Measurements from ENCODE around the gene ERCC6L.

Gene ERCC6L

GRCh38 chrX:72238721-72239475 is at the start of gene ERCC6L:
ERCC6L (minus strand) TSS chrX:72239027; CDS start chrX:72238911, 116 bp downstream.
- no peak for TF ChIP-seq CTCF (conservative IDR thresholded peaks at IDR 0.05; ENCODE audit: control insufficient read depth, insufficient read depth, low read depth, low read length)
- DNase-seq (ENCODE audit: low read depth): peak; percentile 82
- peak within 1 kb of the TSS; percentile 65 for H3K4me3 ChIP-seq (ENCODE audit: control insufficient read depth, low read depth, low read length)

GRCh38 chrX:72282302-72282701 is 43.5 kb upstream of the ERCC6L start:
- TF ChIP-seq CTCF (conservative IDR thresholded peaks at IDR 0.05; ENCODE audit: control insufficient read depth, insufficient read depth, low read depth, low read length): no peak
- H3K4me3 ChIP-seq (ENCODE audit: control insufficient read depth, low read depth, low read length): no peak overlapping the region
- DNase-seq (ENCODE audit: low read depth): no peak

- no peak overlapping the region for H3K4me3 ChIP-seq (ENCODE audit: control insufficient read depth, low read depth, low read length)
- DNase-seq (ENCODE audit: low read depth): peak; percentile 74
- TF ChIP-seq CTCF (conservative IDR thresholded peaks at IDR 0.05; ENCODE audit: control insufficient read depth, insufficient read depth, low read depth, low read length): no peak
Observed at GRCh38 chrX:72280321-72280845, 41.6 kb upstream of the ERCC6L start.

- H3K4me3 ChIP-seq (ENCODE audit: control insufficient read depth, low read depth, low read length): peak overlapping the region; percentile 90
- no peak for DNase-seq (ENCODE audit: low read depth)
- no peak for TF ChIP-seq CTCF (conservative IDR thresholded peaks at IDR 0.05; ENCODE audit: control insufficient read depth, insufficient read depth, low read depth, low read length)
Observed at GRCh38 chrX:72276478-72276953, 37.7 kb upstream of the ERCC6L start.

GRCh38 chrX:72274526-72274925 is 35.7 kb upstream of the ERCC6L start:
- peak overlapping the region; percentile 90 for H3K4me3 ChIP-seq (ENCODE audit: control insufficient read depth, low read depth, low read length)
- TF ChIP-seq CTCF (conservative IDR thresholded peaks at IDR 0.05; ENCODE audit: control insufficient read depth, insufficient read depth, low read depth, low read length): no peak
- DNase-seq (ENCODE audit: low read depth): peak; percentile 34

GRCh38 chrX:72273718-72274117 is 34.9 kb upstream of the ERCC6L start:
- no peak for TF ChIP-seq CTCF (conservative IDR thresholded peaks at IDR 0.05; ENCODE audit: control insufficient read depth, insufficient read depth, low read depth, low read length)
- no peak for DNase-seq (ENCODE audit: low read depth)
- peak overlapping the region; percentile 90 for H3K4me3 ChIP-seq (ENCODE audit: control insufficient read depth, low read depth, low read length)

Data from fibroblast of mammary gland (primary cell).